SK-N-SH treated with all-trans-retinoic acid at 6 μM for 48 hours (cell line): ENCODE measurements around the gene COL17A1.

Experiments
- TF ChIP-seq, protein P1 (sequence below): fragments of 250-450 bp; sonication (Bioruptor Pico); IDR thresholded peaks from 2 replicates; pipeline ENCODE4 v1.8.0; 2020; ENCODE audit warnings: mild to moderate bottlenecking, moderate library complexity, borderline replicate concordance
- TF ChIP-seq, protein P2 (sequence below): fragments of 250-450 bp; sonication (Bioruptor Pico); IDR thresholded peaks from 2 replicates; pipeline ENCODE4 v1.5.0; 2020; ENCODE audit warnings: mild to moderate bottlenecking, moderate library complexity

GRCh38 chr10:104041891-104042535 lies 43.7 kb downstream of the COL17A1 start:
- TF ChIP-seq, protein P1, sequence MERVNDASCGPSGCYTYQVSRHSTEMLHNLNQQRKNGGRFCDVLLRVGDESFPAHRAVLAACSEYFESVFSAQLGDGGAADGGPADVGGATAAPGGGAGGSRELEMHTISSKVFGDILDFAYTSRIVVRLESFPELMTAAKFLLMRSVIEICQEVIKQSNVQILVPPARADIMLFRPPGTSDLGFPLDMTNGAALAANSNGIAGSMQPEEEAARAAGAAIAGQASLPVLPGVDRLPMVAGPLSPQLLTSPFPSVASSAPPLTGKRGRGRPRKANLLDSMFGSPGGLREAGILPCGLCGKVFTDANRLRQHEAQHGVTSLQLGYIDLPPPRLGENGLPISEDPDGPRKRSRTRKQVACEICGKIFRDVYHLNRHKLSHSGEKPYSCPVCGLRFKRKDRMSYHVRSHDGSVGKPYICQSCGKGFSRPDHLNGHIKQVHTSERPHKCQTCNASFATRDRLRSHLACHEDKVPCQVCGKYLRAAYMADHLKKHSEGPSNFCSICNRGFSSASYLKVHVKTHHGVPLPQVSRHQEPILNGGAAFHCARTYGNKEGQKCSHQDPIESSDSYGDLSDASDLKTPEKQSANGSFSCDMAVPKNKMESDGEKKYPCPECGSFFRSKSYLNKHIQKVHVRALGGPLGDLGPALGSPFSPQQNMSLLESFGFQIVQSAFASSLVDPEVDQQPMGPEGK (CRISPR knock-in tag) = no peak
- TF ChIP-seq, protein P2, sequence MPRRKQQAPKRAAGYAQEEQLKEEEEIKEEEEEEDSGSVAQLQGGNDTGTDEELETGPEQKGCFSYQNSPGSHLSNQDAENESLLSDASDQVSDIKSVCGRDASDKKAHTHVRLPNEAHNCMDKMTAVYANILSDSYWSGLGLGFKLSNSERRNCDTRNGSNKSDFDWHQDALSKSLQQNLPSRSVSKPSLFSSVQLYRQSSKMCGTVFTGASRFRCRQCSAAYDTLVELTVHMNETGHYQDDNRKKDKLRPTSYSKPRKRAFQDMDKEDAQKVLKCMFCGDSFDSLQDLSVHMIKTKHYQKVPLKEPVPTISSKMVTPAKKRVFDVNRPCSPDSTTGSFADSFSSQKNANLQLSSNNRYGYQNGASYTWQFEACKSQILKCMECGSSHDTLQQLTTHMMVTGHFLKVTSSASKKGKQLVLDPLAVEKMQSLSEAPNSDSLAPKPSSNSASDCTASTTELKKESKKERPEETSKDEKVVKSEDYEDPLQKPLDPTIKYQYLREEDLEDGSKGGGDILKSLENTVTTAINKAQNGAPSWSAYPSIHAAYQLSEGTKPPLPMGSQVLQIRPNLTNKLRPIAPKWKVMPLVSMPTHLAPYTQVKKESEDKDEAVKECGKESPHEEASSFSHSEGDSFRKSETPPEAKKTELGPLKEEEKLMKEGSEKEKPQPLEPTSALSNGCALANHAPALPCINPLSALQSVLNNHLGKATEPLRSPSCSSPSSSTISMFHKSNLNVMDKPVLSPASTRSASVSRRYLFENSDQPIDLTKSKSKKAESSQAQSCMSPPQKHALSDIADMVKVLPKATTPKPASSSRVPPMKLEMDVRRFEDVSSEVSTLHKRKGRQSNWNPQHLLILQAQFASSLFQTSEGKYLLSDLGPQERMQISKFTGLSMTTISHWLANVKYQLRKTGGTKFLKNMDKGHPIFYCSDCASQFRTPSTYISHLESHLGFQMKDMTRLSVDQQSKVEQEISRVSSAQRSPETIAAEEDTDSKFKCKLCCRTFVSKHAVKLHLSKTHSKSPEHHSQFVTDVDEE (CRISPR knock-in tag) = no peak
